ENCODE data around the gene GNPNAT1. TPM values are rescaled to one million over a fixed set of nuclear protein-coding genes. Genes with fewer than 3 reads are reported as not detected.
A peak's percentile ranks its signal among the peaks of the same experiment; 100 is the strongest.
"Not testable (repeated sequence)": the region's sequence is repeated elsewhere in the genome, so short reads cannot be mapped to it uniquely, and the experiment has no call there.

GNPNAT1 gene
- total and polyA plus RNA-seq, 2 donors (not counting 1 experiment from before 2014, with no cell fraction given) = 2.1 to 7.8 TPM

DNA sequence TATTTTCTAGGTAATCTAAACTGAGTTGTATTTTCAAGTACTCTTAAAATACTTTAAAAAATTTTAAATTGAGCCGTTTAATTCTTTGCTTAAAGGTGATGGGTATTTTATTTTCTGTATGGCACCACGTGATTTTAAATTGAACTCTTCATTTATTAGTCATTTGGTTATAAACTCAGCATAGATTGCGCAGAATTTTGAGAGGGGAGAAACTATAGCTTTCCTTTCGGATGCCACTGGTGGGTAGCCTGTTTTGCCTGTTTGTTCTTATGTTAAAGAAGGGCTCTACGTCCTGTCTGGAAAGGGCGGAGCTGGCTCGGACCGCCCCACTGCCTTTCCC, 61.9 kb downstream of the GNPNAT1 start:
- Histone ChIP-seq H3K36me3 (replicated peaks in 1 of 2; ENCODE audit: control extremely low read depth in 1 of 2, control insufficient read depth in 1 of 2, extremely low read depth in 1 of 2, insufficient read depth in 2 of 2, low read length in 1 of 2) (peaks cover 3 to 27% of the 10 kb centered on the region in 2 experiments), H3K9ac (ENCODE audit: low read length) (peak overlapping the region; percentile 86), H3K27ac (ENCODE audit: low read length in 2 of 2) (peak overlapping the region; percentile 56 to 82), H2AFZ (ENCODE audit: insufficient read depth, low read depth, low read length, poor library complexity, severe bottlenecking) (peak overlapping the region; percentile 98), H3K4me1 (ENCODE audit: control insufficient read depth in 2 of 2, insufficient read depth in 2 of 2, low read length in 2 of 2) (peaks cover 19 to 21% of the 10 kb centered on the region in 2 donors), H3K27me3 (replicated peaks in 1 of 4; ENCODE audit: control extremely low read depth in 1 of 4, control insufficient read depth in 3 of 4, insufficient read depth in 4 of 4, low read length in 3 of 4) (no peaks in the 10 kb centered on the region), H4K20me1 (ENCODE audit: control insufficient read depth, insufficient read depth, low read length, poor library complexity, severe bottlenecking) (no peaks in the 10 kb centered on the region), H3K4me2 (replicated peaks; ENCODE audit: low read depth, low read length, poor library complexity, severe bottlenecking) (peak overlapping the region; percentile 85), H3K9me3 (ENCODE audit: control extremely low read depth in 1 of 3, control insufficient read depth in 2 of 3, insufficient read depth in 1 of 3, low read length in 2 of 3) (no peaks in the 10 kb centered on the region), H3K4me3 (ENCODE audit: control extremely low read depth in 1 of 5, extremely low read depth in 1 of 5, insufficient read depth in 1 of 5, low read depth in 2 of 5, low read length in 4 of 5) (peak overlapping the region; percentile 52 to 99 (median 84)), H3K79me2 (ENCODE audit: control insufficient read depth, insufficient read depth, low read length) (peaks cover 70% of the 10 kb centered on the region)
- DNase-seq (no peak), ATAC-seq (ENCODE audit: low read depth) (no peak)
- no peaks in the 10 kb centered on the region for H3K9me3 Mint-ChIP-seq (ENCODE audit: insufficient read depth)
- H3K27ac Mint-ChIP-seq = peak overlapping the region; percentile 93
- 0% methylated on average over 2 of the region's 8 CpGs for WGBS (ENCODE audit: insufficient coverage)
- no peak for TF ChIP-seq EZH2 (IDR thresholded peaks at IDR 0.05; ENCODE audit: borderline replicate concordance, insufficient read depth, low read depth, low read length, poor library complexity, severe bottlenecking)
- TF ChIP-seq, protein P1, sequence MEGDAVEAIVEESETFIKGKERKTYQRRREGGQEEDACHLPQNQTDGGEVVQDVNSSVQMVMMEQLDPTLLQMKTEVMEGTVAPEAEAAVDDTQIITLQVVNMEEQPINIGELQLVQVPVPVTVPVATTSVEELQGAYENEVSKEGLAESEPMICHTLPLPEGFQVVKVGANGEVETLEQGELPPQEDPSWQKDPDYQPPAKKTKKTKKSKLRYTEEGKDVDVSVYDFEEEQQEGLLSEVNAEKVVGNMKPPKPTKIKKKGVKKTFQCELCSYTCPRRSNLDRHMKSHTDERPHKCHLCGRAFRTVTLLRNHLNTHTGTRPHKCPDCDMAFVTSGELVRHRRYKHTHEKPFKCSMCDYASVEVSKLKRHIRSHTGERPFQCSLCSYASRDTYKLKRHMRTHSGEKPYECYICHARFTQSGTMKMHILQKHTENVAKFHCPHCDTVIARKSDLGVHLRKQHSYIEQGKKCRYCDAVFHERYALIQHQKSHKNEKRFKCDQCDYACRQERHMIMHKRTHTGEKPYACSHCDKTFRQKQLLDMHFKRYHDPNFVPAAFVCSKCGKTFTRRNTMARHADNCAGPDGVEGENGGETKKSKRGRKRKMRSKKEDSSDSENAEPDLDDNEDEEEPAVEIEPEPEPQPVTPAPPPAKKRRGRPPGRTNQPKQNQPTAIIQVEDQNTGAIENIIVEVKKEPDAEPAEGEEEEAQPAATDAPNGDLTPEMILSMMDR (IDR thresholded peaks at IDR 0.05) = no peak
- intact Hi-C loops (cut with micrococcal nuclease) = loop anchor here (1.0 kb wide), 2 partner anchors 404 to 425 kb away; no protein-coding TSS in a partner anchor
- ChIA-PET CTCF (interaction anchor here (0.9 to 2.2 kb wide), 3 partner anchors 10 to 13 kb away, joined by 3 to 17 read pairs (median 5); no protein-coding TSS in a partner anchor), POLR2A (interaction anchor here (0.9 to 1.4 kb wide), 5 partner anchors 12 to 72 kb away, joined by 3 to 7 read pairs (median 3); no protein-coding TSS in a partner anchor)
- no peaks in the 10 kb centered on the region for H3K27me3 Mint-ChIP-seq
- peaks cover 44% of the 10 kb centered on the region for H3K4me1 Mint-ChIP-seq
- H3K4me3 Mint-ChIP-seq = peak overlapping the region; percentile 93

DNA sequence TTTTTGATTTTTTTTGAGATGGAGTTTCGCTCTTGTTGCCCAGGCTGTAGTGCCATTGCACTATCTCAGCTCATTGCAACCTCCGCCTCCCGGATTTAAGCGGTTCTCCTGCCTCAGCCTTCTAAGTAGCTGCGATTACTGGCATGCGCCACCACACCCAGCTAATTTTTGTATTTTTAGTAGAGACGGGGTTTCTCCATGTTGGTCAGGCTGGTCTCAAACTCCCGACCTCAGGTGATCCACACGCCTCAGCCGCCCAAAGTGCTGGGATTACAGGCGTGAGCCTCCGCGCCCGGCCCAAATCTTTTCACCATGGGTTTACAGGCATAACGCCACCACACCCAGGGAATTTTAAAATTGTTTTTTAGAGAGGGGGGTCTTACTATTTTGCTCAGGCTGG, 62.4 kb downstream of the GNPNAT1 start:
- H3K27me3 ChIP-seq (replicated peaks in 1 of 4; ENCODE audit: control extremely low read depth in 1 of 4, control insufficient read depth in 3 of 4, insufficient read depth in 4 of 4, low read length in 3 of 4); H3K9me3 Mint-ChIP-seq (ENCODE audit: insufficient read depth); H3K9ac ChIP-seq (ENCODE audit: low read length); ATAC-seq (ENCODE audit: low read depth); H3K27me3 Mint-ChIP-seq; H4K20me1 ChIP-seq (ENCODE audit: control insufficient read depth, insufficient read depth, low read length, poor library complexity, severe bottlenecking); H3K27ac Mint-ChIP-seq; H3K9me3 ChIP-seq (ENCODE audit: control extremely low read depth in 1 of 3, control insufficient read depth in 2 of 3, insufficient read depth in 1 of 3, low read length in 2 of 3); DNase-seq; H3K4me3 ChIP-seq (ENCODE audit: control extremely low read depth in 1 of 5, extremely low read depth in 1 of 5, insufficient read depth in 1 of 5, low read depth in 2 of 5, low read length in 4 of 5); H3K4me2 ChIP-seq (replicated peaks; ENCODE audit: low read depth, low read length, poor library complexity, severe bottlenecking): not testable (repeated sequence)
- H3K27ac ChIP-seq (ENCODE audit: low read length in 2 of 2) = peak overlapping the region in 1 of 2 donors; percentile 7
- 93% methylated on average over 6 of the region's 15 CpGs for WGBS (ENCODE audit: insufficient coverage)
- H3K4me1 ChIP-seq (ENCODE audit: control insufficient read depth in 2 of 2, insufficient read depth in 2 of 2, low read length in 2 of 2) = peaks cover 23 to 27% of the 10 kb centered on the region in 2 donors
- POLR2A ChIA-PET = interaction anchor here (0.9 to 1.4 kb wide), 5 partner anchors 13 to 72 kb away, joined by 3 to 7 read pairs (median 3); no protein-coding TSS in a partner anchor
- H3K4me3 Mint-ChIP-seq = peak overlapping the region; percentile 50
- intact Hi-C loops (cut with micrococcal nuclease) = loop anchor here (1.0 kb wide), 2 partner anchors 404 to 425 kb away; no protein-coding TSS in a partner anchor
- CTCF ChIA-PET = interaction anchor here (0.9 to 2.2 kb wide), 2 partner anchors 9 to 14 kb away, joined by 3 to 17 read pairs; no protein-coding TSS in a partner anchor
- H3K4me1 Mint-ChIP-seq = peaks cover 45% of the 10 kb centered on the region
- H3K36me3 ChIP-seq (replicated peaks in 1 of 2; ENCODE audit: control extremely low read depth in 1 of 2, control insufficient read depth in 1 of 2, extremely low read depth in 1 of 2, insufficient read depth in 2 of 2, low read length in 1 of 2) = peaks cover 2 to 21% of the 10 kb centered on the region in 2 experiments
- H2AFZ ChIP-seq (ENCODE audit: insufficient read depth, low read depth, low read length, poor library complexity, severe bottlenecking) = peak overlapping the region; percentile 98
- H3K79me2 ChIP-seq (ENCODE audit: control insufficient read depth, insufficient read depth, low read length) = peaks cover 70% of the 10 kb centered on the region

DNA sequence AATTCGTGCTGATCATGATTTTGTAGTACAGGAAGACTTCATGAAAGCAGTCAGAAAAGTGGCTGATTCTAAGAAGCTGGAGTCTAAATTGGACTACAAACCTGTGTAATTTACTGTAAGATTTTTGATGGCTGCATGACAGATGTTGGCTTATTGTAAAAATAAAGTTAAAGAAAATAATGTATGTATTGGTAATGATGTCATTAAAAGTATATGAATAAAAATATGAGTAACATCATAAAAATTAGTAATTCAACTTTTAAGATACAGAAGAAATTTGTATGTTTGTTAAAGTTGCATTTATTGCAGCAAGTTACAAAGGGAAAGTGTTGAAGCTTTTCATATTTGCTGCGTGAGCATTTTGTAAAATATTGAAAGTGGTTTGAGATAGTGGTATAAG, 63.9 kb downstream of the GNPNAT1 start:
- POLR2A ChIA-PET; DNase-seq; H3K9me3 ChIP-seq (ENCODE audit: control extremely low read depth in 1 of 3, control insufficient read depth in 2 of 3, insufficient read depth in 1 of 3, low read length in 2 of 3); H3K27me3 Mint-ChIP-seq; H3K9me3 Mint-ChIP-seq (ENCODE audit: insufficient read depth); H3K4me3 Mint-ChIP-seq; H3K4me2 ChIP-seq (replicated peaks; ENCODE audit: low read depth, low read length, poor library complexity, severe bottlenecking); H3K27me3 ChIP-seq (replicated peaks in 1 of 4; ENCODE audit: control extremely low read depth in 1 of 4, control insufficient read depth in 3 of 4, insufficient read depth in 4 of 4, low read length in 3 of 4); H3K4me3 ChIP-seq (ENCODE audit: control extremely low read depth in 1 of 5, extremely low read depth in 1 of 5, insufficient read depth in 1 of 5, low read depth in 2 of 5, low read length in 4 of 5); H3K27ac Mint-ChIP-seq; H3K27ac ChIP-seq (ENCODE audit: low read length in 2 of 2); H4K20me1 ChIP-seq (ENCODE audit: control insufficient read depth, insufficient read depth, low read length, poor library complexity, severe bottlenecking); intact Hi-C loops (cut with micrococcal nuclease); H3K9ac ChIP-seq (ENCODE audit: low read length); H3K36me3 ChIP-seq (replicated peaks in 1 of 2; ENCODE audit: control extremely low read depth in 1 of 2, control insufficient read depth in 1 of 2, extremely low read depth in 1 of 2, insufficient read depth in 2 of 2, low read length in 1 of 2); H2AFZ ChIP-seq (ENCODE audit: insufficient read depth, low read depth, low read length, poor library complexity, severe bottlenecking); ATAC-seq (ENCODE audit: low read depth): not testable (repeated sequence)
- peaks cover 71% of the 10 kb centered on the region for H3K79me2 ChIP-seq (ENCODE audit: control insufficient read depth, insufficient read depth, low read length)
- peaks cover 54% of the 10 kb centered on the region for H3K4me1 Mint-ChIP-seq
- peaks cover 33 to 42% of the 10 kb centered on the region in 2 donors for H3K4me1 ChIP-seq (ENCODE audit: control insufficient read depth in 2 of 2, insufficient read depth in 2 of 2, low read length in 2 of 2)
- CTCF ChIA-PET = interaction anchor here (0.7 kb wide), 1 partner anchor 7 kb away, joined by 3 read pairs; no protein-coding TSS in a partner anchor
- WGBS (ENCODE audit: insufficient coverage) = 100% methylated on average over 1 of the region's 2 CpGs

Data from B cell (primary cell).